ENCODE measurements around the gene GSTA1.
"Not testable (repeated sequence)": the region's sequence is repeated elsewhere in the genome, so short reads cannot be mapped to it uniquely, and the experiment has no call there.

Gene GSTA1

DNA sequence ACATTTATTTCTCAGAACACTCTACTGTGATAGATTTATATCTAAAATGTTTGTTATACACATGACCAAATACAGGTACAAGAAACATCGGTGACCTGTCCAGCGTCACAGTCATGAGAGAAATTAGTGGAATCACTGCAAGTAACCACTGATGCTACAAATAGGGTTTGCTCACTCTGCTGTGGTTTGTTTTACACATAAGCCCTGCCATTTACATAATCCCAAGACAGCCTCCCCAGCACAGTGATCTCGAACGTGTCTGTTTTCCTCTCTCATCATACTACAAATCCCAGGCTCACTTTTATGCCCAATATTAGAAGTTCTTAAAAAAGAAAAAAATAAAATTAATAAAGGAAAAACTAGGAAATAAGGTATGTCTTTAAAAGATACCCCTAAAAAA is 6.2 kb upstream of the GSTA1 start:
- in situ Hi-C loops (cut with MboI; ENCODE audit: low sequenced_read_pairs): not testable (repeated sequence)

DNA sequence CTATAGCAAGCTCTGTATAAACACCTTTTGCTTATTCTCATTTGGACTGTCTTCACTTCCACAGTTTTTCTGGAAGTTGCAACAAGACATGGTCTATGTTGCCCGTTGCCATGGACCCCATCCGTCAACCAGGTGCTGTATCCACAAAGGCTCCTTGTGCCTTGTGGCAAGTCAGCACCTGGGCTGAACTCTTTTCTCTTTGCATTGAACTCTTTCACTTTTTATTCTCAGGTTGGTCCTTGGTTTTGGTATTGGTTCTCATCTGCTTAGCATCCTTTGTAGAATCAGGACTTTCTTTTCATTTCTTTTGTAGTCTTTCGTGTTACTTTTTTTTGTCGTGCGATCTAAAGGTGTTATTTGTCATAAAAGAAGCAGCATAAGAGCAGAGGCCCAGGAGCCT is 5.0 kb upstream of the GSTA1 start:
- in situ Hi-C loops (cut with MboI; ENCODE audit: low sequenced_read_pairs): no loop called here

DNA sequence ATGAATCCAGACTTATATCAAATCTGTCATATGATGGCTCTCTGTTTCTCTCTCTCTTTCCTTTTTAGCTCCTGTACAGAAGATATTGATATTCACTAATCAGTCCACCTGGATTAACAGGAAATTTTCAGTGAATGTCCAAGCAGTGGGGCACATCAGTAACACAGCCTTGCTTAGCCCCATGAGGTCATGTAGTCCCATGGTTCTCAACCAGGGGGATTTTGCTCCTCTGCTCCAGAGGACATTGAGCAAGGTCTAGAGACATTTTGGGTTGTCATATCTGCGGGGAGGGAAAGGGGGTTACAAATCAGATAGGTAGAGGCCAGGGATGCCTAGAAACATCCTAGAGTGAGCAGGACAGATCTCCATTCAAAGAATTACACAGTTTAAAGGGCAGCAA is 810 bp downstream of the GSTA1 start:
- in situ Hi-C loops (cut with MboI; ENCODE audit: low sequenced_read_pairs): no loop called here

DNA sequence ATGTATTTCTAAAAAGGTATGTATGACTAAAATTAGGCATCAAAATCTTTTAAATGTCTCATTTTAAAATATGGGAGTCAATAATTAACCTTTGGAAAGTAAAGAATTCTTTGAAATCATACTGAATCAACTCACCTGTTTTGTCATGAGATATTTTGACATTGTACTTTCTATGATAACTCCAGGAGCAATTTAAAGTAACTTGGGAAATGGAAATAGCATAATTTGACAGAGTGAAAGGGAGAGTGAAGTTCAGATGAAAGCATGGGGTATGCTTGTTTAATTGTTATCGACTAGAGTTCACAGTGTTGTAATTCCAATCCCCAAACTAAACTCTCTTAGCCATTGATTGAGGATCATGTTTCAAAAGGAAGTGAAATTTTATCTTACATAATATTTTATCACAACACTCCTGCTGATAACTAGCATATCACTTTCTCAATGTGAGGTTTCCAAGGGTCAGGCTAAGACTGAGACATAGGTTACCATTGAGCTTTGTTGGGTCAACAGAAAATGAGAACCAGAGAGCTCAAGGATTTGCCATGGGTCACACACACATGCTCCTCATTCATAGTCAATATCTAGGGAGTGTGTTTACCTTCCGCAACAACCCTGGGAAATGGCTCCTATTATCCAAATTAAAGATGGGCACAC is 2.3 kb downstream of the GSTA1 start:
- in situ Hi-C loops (cut with MboI; ENCODE audit: low sequenced_read_pairs): no loop called here

DNA sequence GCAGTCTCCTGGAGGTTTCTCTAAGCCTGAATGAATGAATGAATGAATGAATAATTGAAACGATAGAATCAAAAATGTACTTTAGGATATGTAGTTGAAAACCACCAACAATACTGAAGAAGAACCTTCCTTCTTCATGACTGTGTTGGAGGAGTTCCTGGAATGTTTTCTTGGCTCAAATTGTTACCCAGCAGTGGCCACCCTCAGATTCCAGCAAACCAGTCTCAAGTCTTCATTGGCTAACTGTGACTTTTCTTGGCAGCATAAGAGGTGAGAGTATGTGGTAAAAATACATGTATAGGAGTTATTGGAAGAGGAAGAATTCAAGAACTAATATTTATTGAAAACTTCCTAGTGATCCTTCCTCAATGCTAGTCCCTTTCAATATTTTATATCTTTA is 4.3 kb downstream of the GSTA1 start:
- in situ Hi-C loops (cut with MboI; ENCODE audit: low sequenced_read_pairs): not testable (repeated sequence)

DNA sequence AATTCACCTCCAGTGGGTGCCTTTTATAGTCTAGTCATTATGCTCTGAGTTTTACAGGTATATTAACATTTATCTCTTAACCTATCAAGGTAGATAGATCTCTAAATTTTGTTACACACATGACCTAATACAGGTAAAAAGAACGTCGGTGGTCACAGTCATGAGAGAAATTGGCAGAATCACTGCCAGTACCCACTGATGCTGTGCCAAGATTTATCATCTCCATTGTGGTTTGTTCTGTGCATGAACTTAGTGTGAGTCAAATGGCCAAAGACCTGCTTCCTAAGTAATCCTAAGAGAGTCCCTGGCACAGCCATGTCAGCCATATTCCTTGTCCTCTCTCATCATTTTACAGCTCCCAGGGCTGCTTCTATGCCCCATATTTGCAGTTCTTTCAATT is 9.2 kb downstream of the GSTA1 start:
- in situ Hi-C loops (cut with MboI; ENCODE audit: low sequenced_read_pairs): not testable (repeated sequence)

DNA sequence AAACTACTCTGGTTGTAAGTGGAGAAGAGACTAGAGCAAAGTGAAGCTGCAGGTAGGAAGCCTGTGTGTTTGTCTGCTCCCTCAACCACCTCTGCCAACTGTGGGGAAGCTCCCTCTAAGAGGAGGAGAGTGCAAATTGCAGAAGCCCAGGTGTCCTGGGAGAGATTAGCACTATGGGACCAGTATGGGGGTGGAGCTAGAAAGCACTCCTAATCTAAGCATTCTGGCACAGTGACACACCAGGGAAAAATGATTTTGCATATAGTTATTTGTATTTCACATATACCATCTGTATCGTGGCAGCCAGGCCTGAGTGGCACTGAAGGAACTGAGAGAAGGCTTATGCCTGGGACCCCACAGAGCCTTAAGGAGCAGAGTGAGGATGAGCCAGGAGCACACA is 12.8 kb downstream of the GSTA1 start:
- in situ Hi-C loops (cut with MboI; ENCODE audit: low sequenced_read_pairs): no loop called here

DNA sequence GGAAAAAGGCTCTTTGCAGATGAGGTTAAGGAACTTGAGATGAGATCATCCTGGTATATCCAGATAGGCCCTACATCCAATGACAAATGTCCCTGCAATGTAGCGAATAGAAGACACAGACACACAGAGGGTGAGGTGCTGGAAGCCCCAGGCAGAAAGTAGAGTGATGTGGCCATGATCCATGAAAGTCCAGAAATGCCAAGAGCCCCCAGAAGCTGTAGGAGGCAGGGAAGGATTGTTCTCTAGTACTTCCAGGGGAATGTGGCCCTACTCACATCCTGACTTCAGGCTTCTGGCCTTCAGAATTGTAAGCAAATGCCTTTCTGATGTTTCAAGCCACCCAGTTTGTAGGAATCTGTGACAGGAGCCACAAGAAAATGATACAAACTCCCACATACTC is 14.0 kb downstream of the GSTA1 start:
- in situ Hi-C loops (cut with MboI; ENCODE audit: low sequenced_read_pairs): not testable (repeated sequence)

DNA sequence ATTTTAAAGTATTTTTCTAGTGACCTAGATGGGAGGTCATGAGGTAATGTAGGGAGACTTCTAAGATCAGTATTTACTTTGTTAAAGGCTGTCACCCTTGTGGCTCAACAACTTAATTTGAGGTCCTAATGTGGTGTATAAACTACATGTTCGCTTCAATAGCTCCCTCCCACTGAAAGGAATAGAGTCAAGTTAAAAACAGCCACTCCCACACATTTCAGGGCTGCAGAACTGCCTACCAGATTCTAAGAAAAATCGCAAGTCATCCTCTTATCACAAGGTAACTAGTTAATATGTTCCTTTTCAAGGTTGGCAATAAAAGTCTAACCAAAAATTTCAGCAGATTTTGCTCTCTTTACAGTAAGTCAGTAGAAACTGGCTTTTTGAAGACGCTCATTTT is 15.1 kb downstream of the GSTA1 start:
- in situ Hi-C loops (cut with MboI; ENCODE audit: low sequenced_read_pairs): no loop called here

DNA sequence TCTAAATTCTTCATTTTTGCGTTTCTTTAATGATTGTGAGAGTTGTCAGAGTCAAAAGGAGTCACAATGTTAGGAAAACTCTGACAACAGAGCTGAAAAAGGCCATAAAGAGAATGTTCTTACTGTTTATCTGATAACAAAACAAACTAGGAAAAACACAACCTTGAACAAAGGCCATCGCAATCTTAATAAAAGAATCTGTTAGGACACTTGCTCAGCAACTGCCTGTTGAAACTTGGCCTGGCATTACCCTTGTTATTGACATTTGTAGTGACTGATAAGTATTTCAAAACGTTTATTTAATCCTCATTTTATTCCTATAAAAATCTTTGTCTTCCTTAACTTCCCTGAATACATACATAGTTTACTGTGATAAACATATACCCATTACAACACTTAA is 15.7 kb downstream of the GSTA1 start:
- in situ Hi-C loops (cut with MboI; ENCODE audit: low sequenced_read_pairs): no loop called here

DNA sequence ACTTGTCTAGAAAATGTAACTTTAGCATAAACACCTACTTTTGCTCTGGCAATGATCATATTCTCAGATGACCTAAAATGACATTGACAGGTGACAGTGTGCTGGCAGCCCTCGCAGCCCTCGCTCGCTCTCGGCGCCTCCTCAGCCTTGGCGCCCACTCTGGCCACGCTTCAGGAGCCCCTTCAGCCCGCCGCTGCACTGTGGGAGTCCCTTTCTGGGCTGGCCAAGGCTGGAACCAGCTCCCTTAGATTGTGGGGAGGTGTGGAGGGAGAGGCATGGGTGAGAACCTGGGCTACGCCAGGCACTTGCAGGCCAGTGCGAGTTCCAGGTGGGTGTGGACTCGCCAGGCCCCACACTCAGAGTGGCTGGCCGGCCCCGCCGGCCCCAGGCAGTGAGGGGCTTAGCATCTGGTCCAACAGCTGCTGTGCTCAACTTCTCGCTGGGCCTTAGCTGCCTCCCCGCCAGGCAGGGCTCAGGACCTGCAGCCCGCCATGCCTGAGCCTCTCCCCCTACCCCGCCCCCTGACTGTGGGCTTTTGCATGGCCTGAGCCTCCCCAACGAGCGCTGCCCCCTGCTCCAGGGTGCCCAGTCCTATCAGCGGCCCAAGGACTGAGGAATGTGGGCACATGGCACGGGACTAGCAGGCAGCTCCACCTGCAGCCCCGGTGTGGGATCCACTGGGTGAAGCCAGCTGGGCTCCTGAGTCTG is 17.2 kb downstream of the GSTA1 start:
- in situ Hi-C loops (cut with MboI; ENCODE audit: low sequenced_read_pairs): no loop called here

DNA sequence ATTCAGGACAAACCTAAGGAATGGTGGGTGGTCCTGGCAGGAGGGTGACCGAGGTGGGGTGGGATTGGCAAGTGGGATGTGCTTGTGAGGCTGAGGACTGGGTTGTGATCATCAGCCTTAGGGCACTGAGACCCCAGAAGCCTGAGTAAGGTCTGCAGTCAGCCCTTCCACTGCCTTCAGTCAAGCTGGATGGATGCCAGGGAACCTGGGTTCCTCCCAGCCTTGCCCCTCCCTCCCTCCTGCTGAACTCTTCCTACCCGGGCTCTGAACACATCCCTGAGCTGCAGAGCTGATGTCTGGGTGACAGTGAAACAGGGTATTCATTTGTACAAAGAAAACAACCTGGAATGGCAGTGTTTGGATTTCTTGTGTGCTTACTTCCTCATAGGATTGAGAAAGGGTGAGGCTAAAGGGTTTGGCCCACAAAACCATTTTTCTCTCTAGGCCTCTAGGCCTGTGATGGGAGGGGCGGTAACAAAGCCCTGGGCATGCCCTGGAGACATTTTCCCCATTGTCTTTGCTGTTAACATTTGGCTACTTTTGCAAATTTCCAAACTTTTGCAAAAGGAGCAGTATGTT is 20.8 kb downstream of the GSTA1 start:
- in situ Hi-C loops (cut with MboI; ENCODE audit: low sequenced_read_pairs): not testable (repeated sequence)

DNA sequence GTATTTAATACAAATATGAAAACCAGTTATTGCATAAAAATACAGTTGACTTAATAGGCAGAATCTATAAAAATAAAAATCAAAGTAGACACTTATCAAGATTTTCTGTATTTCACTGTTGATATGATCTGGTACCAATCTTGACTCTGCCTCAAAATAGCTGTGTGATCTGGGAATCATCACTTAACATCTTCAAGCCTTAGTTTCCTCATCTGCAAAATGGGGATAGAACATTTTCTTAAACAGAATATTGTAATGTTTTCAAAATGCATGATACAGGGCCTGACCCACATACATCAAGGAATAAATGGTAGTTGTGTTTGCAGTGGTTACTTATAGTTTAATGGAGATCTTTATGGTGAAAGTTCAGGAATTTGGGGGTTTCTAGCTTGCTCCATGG is 21.4 kb downstream of the GSTA1 start:
- in situ Hi-C loops (cut with MboI; ENCODE audit: low sequenced_read_pairs): not testable (repeated sequence)

DNA sequence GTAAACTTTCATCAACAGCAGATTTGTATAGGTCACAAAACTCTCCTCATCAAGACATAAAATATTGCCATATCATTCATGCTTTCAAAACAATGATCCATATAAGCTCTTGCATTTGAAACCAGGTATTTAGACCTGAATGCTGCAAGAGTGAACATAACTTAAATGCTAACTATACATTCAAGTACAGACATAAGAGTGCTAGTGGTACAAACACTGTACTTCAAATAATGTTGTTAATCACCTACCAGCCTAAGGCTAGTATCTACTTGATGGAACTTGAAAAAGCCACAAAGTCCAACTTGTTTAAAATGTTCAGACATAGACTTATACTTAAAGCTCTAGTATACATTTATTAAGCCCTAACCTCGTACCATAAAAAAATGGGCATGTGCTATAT is 24.4 kb downstream of the GSTA1 start:
- in situ Hi-C loops (cut with MboI; ENCODE audit: low sequenced_read_pairs): no loop called here

DNA sequence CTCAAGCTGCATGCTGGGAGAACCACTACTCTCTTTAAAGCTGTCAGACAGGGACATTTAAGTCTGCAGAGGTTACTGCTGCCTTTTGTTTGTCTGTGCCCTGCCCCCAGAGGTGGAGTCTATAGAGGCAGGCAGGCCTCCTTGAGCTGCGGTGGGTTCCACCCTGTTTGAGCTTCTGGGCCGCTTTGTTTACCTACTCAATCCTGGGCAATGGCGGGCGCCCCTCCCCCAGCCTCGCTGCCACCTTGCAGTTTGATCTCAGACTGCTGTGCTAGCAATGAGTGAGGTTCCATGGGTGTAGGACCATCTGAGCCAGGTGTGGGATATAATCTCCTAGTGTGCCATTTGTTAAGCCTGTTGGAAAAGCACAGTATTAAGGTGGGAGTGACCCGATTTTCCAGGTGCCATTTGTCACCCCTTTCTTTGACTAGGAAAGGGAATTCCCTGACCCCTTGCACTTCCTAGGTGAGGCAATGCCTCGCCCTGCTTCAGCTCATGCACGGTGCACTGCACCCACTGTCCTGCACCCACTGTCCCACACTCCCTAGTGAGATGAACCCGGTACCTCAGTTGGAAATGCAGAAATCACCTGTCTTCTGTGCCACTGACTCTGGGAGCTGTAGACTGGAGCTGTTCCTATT is 26.8 kb downstream of the GSTA1 start:
- in situ Hi-C loops (cut with MboI; ENCODE audit: low sequenced_read_pairs): not testable (repeated sequence)

DNA sequence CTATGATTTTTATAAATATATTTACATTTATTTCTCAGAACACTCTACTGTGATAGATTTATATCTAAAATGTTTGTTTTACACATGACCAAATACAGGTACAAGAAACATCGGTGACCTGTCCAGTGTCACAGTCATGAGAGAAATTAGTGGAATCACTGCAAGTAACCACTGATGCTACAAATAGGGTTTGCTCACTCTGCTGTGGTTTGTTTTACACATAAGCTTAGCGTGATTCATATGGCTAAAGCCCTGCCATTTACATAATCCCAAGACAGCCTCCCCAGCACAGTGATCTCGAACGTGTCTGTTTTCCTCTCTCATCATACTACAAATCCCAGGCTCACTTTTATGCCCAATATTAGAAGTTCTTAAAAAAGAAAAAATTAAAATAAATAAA is 34.2 kb downstream of the GSTA1 start:
- in situ Hi-C loops (cut with MboI; ENCODE audit: low sequenced_read_pairs): not testable (repeated sequence)

DNA sequence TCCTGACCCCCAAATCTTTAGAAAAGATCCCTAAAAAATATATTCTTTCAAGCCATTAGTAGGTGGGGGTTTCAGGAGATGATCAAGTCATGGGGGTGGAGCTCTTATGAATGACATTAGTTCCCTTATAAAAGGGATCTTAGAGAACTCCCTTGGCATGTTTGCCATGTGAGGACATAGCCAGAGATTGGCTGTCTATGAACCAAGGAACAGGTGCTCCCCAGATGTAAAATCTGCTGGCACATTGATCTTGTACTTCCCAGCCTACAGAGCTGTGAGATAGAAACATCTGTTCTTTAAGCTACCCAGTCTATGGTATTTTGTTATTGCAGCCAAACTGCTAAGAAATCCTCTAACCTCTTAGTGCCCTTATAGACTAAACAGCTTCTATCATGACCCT is 36.0 kb downstream of the GSTA1 start:
- in situ Hi-C loops (cut with MboI; ENCODE audit: low sequenced_read_pairs): not testable (repeated sequence)

DNA sequence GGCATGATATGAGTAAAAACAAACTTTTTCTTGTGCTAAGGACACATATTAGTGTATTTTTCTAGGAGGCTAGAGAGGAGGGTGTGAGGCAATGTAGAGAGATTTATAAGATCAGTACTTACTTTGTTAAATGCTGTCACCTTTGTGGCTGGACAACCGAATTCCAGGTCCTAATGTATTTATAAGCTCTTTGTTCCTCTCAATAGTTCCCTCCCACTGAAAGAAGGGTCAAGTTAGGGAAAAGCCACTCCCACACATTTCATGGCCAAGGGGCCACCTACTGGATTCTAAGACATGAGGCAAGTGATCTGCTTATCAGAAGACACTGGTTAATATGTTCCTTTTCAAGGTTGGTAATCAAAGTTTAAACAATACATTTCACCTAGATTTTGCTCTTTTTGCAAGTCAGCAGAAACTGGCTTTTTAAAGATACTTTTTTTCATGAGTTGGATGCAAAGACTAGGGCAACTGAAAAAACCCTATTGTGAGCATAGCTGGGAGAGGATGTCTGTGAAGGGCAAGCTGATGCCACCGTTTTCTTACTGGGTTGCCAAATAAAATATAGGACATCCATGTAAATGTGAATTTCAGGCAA is 40.2 kb downstream of the GSTA1 start, which contains the start of gene GSTA2:
TSS of gene GSTA2 (minus strand) at position 154 of the 595 bp plus-strand sequence. CDS start 5,528 bp downstream, outside the sequence.
- in situ Hi-C loops (cut with MboI; ENCODE audit: low sequenced_read_pairs): not testable (repeated sequence)

DNA sequence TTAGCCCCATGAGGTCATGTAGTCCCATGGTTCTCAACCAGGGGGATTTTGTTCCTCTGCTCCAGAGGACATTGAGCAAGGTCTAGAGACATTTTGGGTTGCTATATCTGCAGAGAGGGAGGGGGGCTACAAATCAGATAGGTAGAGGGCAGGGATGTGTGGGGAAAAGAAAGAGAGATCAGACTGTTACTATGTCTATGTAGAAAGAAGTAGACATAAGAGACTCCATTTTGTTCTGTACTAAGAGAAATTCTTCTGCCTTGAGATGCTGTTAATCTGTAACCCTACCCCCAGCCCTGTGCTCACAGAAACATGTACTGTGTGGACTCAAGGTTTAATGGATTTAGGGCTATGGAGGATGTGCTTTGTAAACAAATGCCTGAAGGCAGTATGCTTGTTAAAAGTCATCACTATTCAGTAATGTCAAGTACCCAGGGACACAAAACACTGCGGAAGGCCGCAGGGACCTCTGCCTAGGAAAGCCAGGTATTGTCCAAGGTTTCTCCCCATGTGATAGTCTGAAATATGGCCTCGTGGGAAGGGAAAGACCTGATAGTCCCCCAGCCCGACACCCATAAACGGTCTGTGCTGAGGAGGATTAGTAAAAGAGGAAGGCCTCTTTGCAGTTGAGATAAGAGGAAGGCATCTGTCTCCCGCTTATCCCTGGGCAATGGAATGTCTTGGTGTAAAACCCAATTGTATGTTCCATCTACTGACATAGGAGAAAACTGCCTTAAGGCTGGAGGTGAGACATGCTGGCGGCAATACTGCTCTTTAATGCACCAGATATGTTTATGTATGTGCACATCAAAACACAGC is 41.7 kb downstream of the GSTA1 start:
- in situ Hi-C loops (cut with MboI; ENCODE audit: low sequenced_read_pairs): not testable (repeated sequence)

DNA sequence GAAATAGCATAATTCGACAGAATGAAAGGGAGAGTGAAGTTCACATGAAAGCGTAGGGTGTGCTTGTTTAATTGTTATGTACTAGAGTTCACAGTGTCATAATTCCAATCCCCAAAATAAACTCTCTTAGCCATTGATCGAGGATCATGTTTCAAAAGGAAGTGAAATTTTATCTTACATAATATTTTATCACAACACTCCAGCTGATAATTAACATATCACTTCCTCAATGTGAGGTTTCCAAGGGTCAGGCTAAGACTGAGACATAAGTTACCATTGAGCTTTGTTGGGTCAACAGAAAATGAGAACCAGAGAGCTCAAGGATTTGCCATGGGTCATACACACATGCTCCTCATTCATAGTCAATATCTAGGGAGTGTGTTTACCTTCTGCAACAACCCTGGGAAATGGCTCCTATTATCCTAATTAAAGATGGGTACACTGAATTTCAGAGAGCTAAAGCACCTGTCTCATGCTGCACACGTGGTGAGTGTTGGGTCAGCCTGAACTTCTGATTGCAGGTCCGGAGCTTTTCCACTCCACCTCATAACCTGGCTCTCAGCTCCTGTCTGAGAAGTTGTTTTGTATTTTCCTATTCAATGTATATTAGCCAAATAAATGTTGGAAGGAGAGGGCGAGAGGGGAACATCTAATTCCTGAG is 43.4 kb downstream of the GSTA1 start:
- in situ Hi-C loops (cut with MboI; ENCODE audit: low sequenced_read_pairs): no loop called here

Measured in HL-60/S4 treated with phorbol 12-myristate 13-acetate at 8.2 ng/mL for 4 days and 3 days (cell line).